ENCODE results near the gene OR2AE1. TPM values are rescaled to one million over a fixed set of nuclear protein-coding genes. Genes with fewer than 3 reads are reported as not detected.

Gene OR2AE1
- total and polyA plus RNA-seq, 2 donors (not counting 1 experiment from before 2014, with no cell fraction given): 0.43 to 1.3 TPM

- Mint-ChIP-seq H3K27ac (peak within 1 kb of the TSS; percentile 97), H3K4me3 (peak within 1 kb of the TSS; percentile 96), H3K4me1 (peaks cover 47% of the 10 kb centered on the region), H3K27me3 (peaks cover 6% of the 10 kb centered on the region), H3K9me3 (ENCODE audit: insufficient read depth) (no peaks in the 10 kb centered on the region)
- CTCF ChIA-PET: interaction anchor here (0.7 to 9.2 kb wide), 11 partner anchors 9 to 786 kb away, joined by 3 to 94 read pairs (median 3); partner anchors contain the start of genes POP7 and ZSCAN25
- peak within 1 kb of the TSS; percentile 81 to 93 for H3K27ac ChIP-seq (ENCODE audit: low read length in 2 of 2)
- H3K36me3 ChIP-seq (replicated peaks in 1 of 2; ENCODE audit: control extremely low read depth in 1 of 2, control insufficient read depth in 1 of 2, extremely low read depth in 1 of 2, insufficient read depth in 2 of 2, low read length in 1 of 2): peaks cover 0 to 20% of the 10 kb centered on the region in 2 experiments
- TF ChIP-seq CTCF (IDR thresholded peaks at IDR 0.05) (peak; percentile 21), EZH2 (IDR thresholded peaks at IDR 0.05; ENCODE audit: borderline replicate concordance, insufficient read depth, low read depth, low read length, poor library complexity, severe bottlenecking) (no peak)
- peaks cover 7% of the 10 kb centered on the region for H4K20me1 ChIP-seq (ENCODE audit: control insufficient read depth, insufficient read depth, low read length, poor library complexity, severe bottlenecking)
- DNase-seq (peak; percentile 92), ATAC-seq (ENCODE audit: low read depth) (peak; percentile 97)
- H3K9me3 ChIP-seq (ENCODE audit: control extremely low read depth in 1 of 3, control insufficient read depth in 2 of 3, insufficient read depth in 1 of 3, low read length in 2 of 3): peaks cover 0 to 4% (median 0%) of the 10 kb centered on the region in 3 donors
- POLR2A ChIA-PET: interaction anchor here (0.5 to 1.2 kb wide), 8 partner anchors 13 to 509 kb away, joined by 3 to 8 read pairs (median 4); partner anchors contain the start of genes AP4M1, MCM7, ZCWPW1 and ZSCAN21
- H3K4me3 ChIP-seq (ENCODE audit: control extremely low read depth in 1 of 5, extremely low read depth in 1 of 5, insufficient read depth in 1 of 5, low read depth in 2 of 5, low read length in 4 of 5): peak within 1 kb of the TSS; percentile 65 to 89 (median 78)
- intact Hi-C loops (cut with micrococcal nuclease): loop anchor here (1.0 to 2.0 kb wide), 5 partner anchors 96 to 360 kb away; partner anchors contain the start of genes ZKSCAN1, ZNF3, ZNF655 and ZSCAN21
- H3K79me2 ChIP-seq (ENCODE audit: control insufficient read depth, insufficient read depth, low read length): peaks cover 58% of the 10 kb centered on the region
- peak within 1 kb of the TSS; percentile 97 for H2AFZ ChIP-seq (ENCODE audit: insufficient read depth, low read depth, low read length, poor library complexity, severe bottlenecking)
- no peaks in the 10 kb centered on the region for H3K27me3 ChIP-seq (replicated peaks in 1 of 4; ENCODE audit: control extremely low read depth in 1 of 4, control insufficient read depth in 3 of 4, insufficient read depth in 4 of 4, low read length in 3 of 4)
- H3K4me1 ChIP-seq (ENCODE audit: control insufficient read depth in 2 of 2, insufficient read depth in 2 of 2, low read length in 2 of 2): peaks cover 32 to 35% of the 10 kb centered on the region in 2 donors
- WGBS (ENCODE audit: insufficient coverage): 2% methylated on average over 81 of the region's 81 CpGs
- H3K4me2 ChIP-seq (replicated peaks; ENCODE audit: low read depth, low read length, poor library complexity, severe bottlenecking): peak within 1 kb of the TSS; percentile 80
- peak within 1 kb of the TSS; percentile 89 for H3K9ac ChIP-seq (ENCODE audit: low read length)
These were observed 42.4 kb upstream of the OR2AE1 start, which contains the start of gene TRIM4 for GRCh38 chr7:99918959-99919813. Gene TRIM4, minus strand, starts transcription at chr7:99919530. Its CDS starts 129 bp downstream, at chr7:99919401.
